ENCODE measurements around the gene METTL25.

GRCh38 chr12:82448911-82449578, 90.7 kb downstream of the METTL25 start:
- TF ChIP-seq ZSCAN20 (CRISPR knock-in tag; IDR thresholded peaks at IDR 0.05) (no peak), RAD21 (conservative IDR thresholded peaks at IDR 0.05 in 1 of 2, IDR thresholded peaks at IDR 0.05 in 1 of 2) (no peak), EP300 (IDR thresholded peaks at IDR 0.05) (no peak), KDM1A (IDR thresholded peaks at IDR 0.05; ENCODE audit: low read depth) (no peak), POLR2A (IDR thresholded peaks at IDR 0.05; ENCODE audit: low read length) (no peak), PBX3 (IDR thresholded peaks at IDR 0.05) (no peak), JUN (IDR thresholded peaks at IDR 0.05) (no peak), MAFK (IDR thresholded peaks at IDR 0.05; ENCODE audit: partially characterized antibody) (no peak), CTCF (IDR thresholded peaks at IDR 0.05) (no peak)

Measured in A549 (cell line).